ENCODE data around the gene AOAH.
"Not testable (repeated sequence)": the region's sequence is repeated elsewhere in the genome, so short reads cannot be mapped to it uniquely, and the experiment has no call there.

AOAH gene

DNA sequence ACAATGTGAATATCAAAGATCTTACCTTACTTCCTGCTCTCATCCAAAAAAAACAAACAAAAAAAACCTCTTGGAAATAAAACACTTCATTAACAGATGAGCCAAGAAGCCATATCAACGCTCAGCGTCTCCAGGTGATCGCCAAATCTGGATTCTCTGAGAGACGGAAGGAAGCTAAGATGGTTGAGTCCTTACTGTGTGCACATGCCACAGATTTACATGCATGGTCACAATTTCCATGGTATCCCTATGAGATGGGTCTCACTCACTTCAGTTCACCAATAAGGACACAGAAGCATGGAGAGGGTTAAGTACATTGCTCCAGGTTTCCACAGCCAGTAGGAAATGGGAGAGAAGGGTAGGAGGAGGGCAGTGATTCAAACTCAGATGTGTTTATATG, 1.0 kb downstream of the AOAH start:
- no peak overlapping the region for H3K4me2 ChIP-seq (ENCODE audit: low read depth, low read length)

GRCh38 chr7:36719083-36719632, 5.1 kb downstream of the AOAH start:
- Histone ChIP-seq H3K4me2 (ENCODE audit: low read depth, low read length) (no peak overlapping the region), H3F3A (ENCODE audit: insufficient read depth, low read length) (no peaks in the 10 kb centered on the region), H3K79me2 (ENCODE audit: low read length) (no peaks in the 10 kb centered on the region), H3K9me3 (replicated peaks; ENCODE audit: insufficient read depth, low read length) (no peaks in the 10 kb centered on the region), H3K9ac (ENCODE audit: low read length) (no peak overlapping the region), H2AFZ (ENCODE audit: low read length) (no peak overlapping the region), H3K4me1 (ENCODE audit: low read length) (no peaks in the 10 kb centered on the region), H3K27ac (ENCODE audit: low read length) (no peak overlapping the region), H3K9me2 (replicated peaks; ENCODE audit: insufficient read depth, low read length) (no peaks in the 10 kb centered on the region), H3K27me3 (replicated peaks; ENCODE audit: insufficient read depth, low read length) (no peaks in the 10 kb centered on the region), H3K36me3 (replicated peaks; ENCODE audit: insufficient read depth, low read length) (no peaks in the 10 kb centered on the region), H3K4me3 (ENCODE audit: low read length) (no peak overlapping the region), H4K20me1 (ENCODE audit: insufficient read depth, low read length) (no peaks in the 10 kb centered on the region)
- no peak for DNase-seq
- no peak for TF ChIP-seq EZH2phosphoT487 (IDR thresholded peaks at IDR 0.05; ENCODE audit: low read length)

More for the DNA sequence above, 1.0 kb downstream of the AOAH start:
- no peak overlapping the region for H3K9ac ChIP-seq (ENCODE audit: low read length)
- H3K79me2 ChIP-seq (ENCODE audit: low read length), result no peaks in the 10 kb centered on the region
- no peaks in the 10 kb centered on the region for H4K20me1 ChIP-seq (ENCODE audit: insufficient read depth, low read length)
- no peak for DNase-seq
- H3K9me3 ChIP-seq (replicated peaks; ENCODE audit: insufficient read depth, low read length), result no peaks in the 10 kb centered on the region
- no peaks in the 10 kb centered on the region for H3K27me3 ChIP-seq (replicated peaks; ENCODE audit: insufficient read depth, low read length)
- no peak overlapping the region for H3K27ac ChIP-seq (ENCODE audit: low read length)
- no peak overlapping the region for H3K4me3 ChIP-seq (ENCODE audit: low read length)
- no peaks in the 10 kb centered on the region for H3K36me3 ChIP-seq (replicated peaks; ENCODE audit: insufficient read depth, low read length)
- TF ChIP-seq EZH2phosphoT487 (IDR thresholded peaks at IDR 0.05; ENCODE audit: low read length) (no peak), EZH2 (optimal IDR thresholded peaks at IDR 0.05; ENCODE audit: low read depth, low read length) (no peak)
- TF ChIP-seq, protein P1, sequence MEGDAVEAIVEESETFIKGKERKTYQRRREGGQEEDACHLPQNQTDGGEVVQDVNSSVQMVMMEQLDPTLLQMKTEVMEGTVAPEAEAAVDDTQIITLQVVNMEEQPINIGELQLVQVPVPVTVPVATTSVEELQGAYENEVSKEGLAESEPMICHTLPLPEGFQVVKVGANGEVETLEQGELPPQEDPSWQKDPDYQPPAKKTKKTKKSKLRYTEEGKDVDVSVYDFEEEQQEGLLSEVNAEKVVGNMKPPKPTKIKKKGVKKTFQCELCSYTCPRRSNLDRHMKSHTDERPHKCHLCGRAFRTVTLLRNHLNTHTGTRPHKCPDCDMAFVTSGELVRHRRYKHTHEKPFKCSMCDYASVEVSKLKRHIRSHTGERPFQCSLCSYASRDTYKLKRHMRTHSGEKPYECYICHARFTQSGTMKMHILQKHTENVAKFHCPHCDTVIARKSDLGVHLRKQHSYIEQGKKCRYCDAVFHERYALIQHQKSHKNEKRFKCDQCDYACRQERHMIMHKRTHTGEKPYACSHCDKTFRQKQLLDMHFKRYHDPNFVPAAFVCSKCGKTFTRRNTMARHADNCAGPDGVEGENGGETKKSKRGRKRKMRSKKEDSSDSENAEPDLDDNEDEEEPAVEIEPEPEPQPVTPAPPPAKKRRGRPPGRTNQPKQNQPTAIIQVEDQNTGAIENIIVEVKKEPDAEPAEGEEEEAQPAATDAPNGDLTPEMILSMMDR (IDR thresholded peaks at IDR 0.05; ENCODE audit: low read length), result no peak
- H3K9me2 ChIP-seq (replicated peaks; ENCODE audit: insufficient read depth, low read length), result no peaks in the 10 kb centered on the region
- no peaks in the 10 kb centered on the region for H3F3A ChIP-seq (ENCODE audit: insufficient read depth, low read length)
- no peaks in the 10 kb centered on the region for H3K4me1 ChIP-seq (ENCODE audit: low read length)
- no peak overlapping the region for H2AFZ ChIP-seq (ENCODE audit: low read length)

DNA sequence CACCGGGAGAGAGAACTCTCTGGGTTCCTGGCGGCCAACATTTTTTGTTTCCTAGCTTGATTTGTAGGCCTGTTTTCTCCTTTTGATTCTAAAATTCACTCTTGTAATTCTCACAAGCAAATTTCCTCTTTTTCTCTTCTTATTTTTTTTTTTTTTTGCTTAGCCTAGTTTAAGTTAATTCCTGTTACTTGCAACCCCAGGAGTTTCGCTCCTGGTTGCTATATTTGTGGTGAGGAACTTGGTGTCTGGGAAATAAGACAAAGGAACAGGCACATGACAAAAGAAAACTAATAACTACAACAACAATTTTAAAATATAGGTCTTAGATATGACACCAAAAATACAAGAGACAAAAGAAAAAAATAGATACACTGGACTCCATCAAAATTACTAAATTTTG, 6.7 kb downstream of the AOAH start:
- Histone ChIP-seq H3K4me2 (ENCODE audit: low read depth, low read length) (no peak overlapping the region), H3K79me2 (ENCODE audit: low read length) (no peaks in the 10 kb centered on the region), H4K20me1 (ENCODE audit: insufficient read depth, low read length) (no peaks in the 10 kb centered on the region), H3K4me3 (ENCODE audit: low read length) (no peak overlapping the region), H2AFZ (ENCODE audit: low read length) (no peak overlapping the region), H3K27ac (ENCODE audit: low read length) (no peak overlapping the region), H3K9ac (ENCODE audit: low read length) (no peak overlapping the region), H3K9me2 (replicated peaks; ENCODE audit: insufficient read depth, low read length) (no peaks in the 10 kb centered on the region), H3K36me3 (replicated peaks; ENCODE audit: insufficient read depth, low read length) (no peaks in the 10 kb centered on the region), H3K9me3 (replicated peaks; ENCODE audit: insufficient read depth, low read length) (no peaks in the 10 kb centered on the region), H3K4me1 (ENCODE audit: low read length) (no peaks in the 10 kb centered on the region), H3F3A (ENCODE audit: insufficient read depth, low read length) (no peaks in the 10 kb centered on the region), H3K27me3 (replicated peaks; ENCODE audit: insufficient read depth, low read length) (no peaks in the 10 kb centered on the region)
- DNase-seq, result no peak
- no peak for TF ChIP-seq EZH2 (optimal IDR thresholded peaks at IDR 0.05; ENCODE audit: low read depth, low read length)
- no peak for TF ChIP-seq EZH2phosphoT487 (IDR thresholded peaks at IDR 0.05; ENCODE audit: low read length)
- TF ChIP-seq, protein P1 (IDR thresholded peaks at IDR 0.05; ENCODE audit: low read length), result no peak

DNA sequence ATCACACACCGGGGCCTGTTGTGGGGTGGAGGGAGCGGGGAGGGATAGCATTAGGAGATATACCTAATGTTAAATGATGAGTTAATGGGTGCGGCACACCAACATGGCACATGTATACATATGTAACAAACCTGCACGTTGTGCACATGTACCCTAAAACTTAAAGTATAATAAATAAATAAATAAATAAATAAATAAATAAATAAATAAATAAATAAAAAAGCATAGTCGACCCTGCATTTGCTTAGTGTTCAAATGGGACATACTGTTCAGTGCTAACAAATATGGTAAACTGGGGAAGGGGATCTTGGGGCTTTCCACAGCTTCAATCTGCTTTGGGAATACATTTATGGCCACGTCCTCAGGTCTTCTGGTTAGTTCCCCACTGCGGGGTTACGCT, 7.5 kb downstream of the AOAH start:
- H3K27ac ChIP-seq (ENCODE audit: low read length); H3K4me2 ChIP-seq (ENCODE audit: low read depth, low read length); H3K4me3 ChIP-seq (ENCODE audit: low read length); H2AFZ ChIP-seq (ENCODE audit: low read length); H3K4me1 ChIP-seq (ENCODE audit: low read length); H3K9ac ChIP-seq (ENCODE audit: low read length); H4K20me1 ChIP-seq (ENCODE audit: insufficient read depth, low read length); H3K9me2 ChIP-seq (replicated peaks; ENCODE audit: insufficient read depth, low read length); H3K27me3 ChIP-seq (replicated peaks; ENCODE audit: insufficient read depth, low read length); H3K36me3 ChIP-seq (replicated peaks; ENCODE audit: insufficient read depth, low read length); H3K79me2 ChIP-seq (ENCODE audit: low read length); H3F3A ChIP-seq (ENCODE audit: insufficient read depth, low read length); H3K9me3 ChIP-seq (replicated peaks; ENCODE audit: insufficient read depth, low read length); DNase-seq: not testable (repeated sequence)
